ENCODE results near the gene PLCB2.

DNA sequence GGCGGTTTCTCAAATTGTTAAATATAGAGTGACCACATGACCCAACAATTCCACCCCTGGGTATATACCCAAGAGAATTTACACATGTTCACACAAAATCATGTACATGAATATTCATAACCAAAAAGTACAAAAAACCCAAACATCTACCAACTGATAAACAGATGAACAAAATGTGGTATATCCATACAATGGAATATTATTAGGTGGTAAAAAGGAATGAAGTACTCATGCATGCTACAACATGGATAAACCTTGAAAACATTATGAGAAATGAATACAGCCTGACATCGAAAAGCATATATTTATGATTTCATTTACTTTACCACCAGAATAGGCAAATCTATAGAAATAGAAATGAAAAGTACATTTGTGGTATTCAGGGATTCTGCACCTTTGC lies 7.4 kb downstream of the PLCB2 start:
- TF ChIP-seq CTCF (IDR thresholded peaks at IDR 0.05), result no peak
- no peak for TF ChIP-seq TEAD4 (IDR thresholded peaks at IDR 0.05; ENCODE audit: borderline replicate concordance, insufficient read depth)
- TF ChIP-seq FOSL2 (IDR thresholded peaks at IDR 0.05; ENCODE audit: borderline replicate concordance, low read depth), result no peak
- no peak for TF ChIP-seq POLR2AphosphoS5 (IDR thresholded peaks at IDR 0.05; ENCODE audit: low read depth, low read length)
- TF ChIP-seq ELF1 (IDR thresholded peaks at IDR 0.05), result no peak
- no peak for TF ChIP-seq REST (IDR thresholded peaks at IDR 0.05; ENCODE audit: low read depth, low read length)
- no peak for TF ChIP-seq TAF1 (IDR thresholded peaks at IDR 0.05; ENCODE audit: borderline replicate concordance, low read depth, low read length)
- TF ChIP-seq, protein P1, sequence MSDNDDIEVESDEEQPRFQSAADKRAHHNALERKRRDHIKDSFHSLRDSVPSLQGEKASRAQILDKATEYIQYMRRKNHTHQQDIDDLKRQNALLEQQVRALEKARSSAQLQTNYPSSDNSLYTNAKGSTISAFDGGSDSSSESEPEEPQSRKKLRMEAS (IDR thresholded peaks at IDR 0.05; ENCODE audit: low read depth), result no peak
- TF ChIP-seq JUND (IDR thresholded peaks at IDR 0.05), result no peak

Data from SK-N-SH (cell line).